Urinary bladder (tissue), 4 donors: ENCODE data around the gene CREB3L4. TPM values are rescaled to one million over a fixed set of nuclear protein-coding genes. Genes with fewer than 3 reads are reported as not detected.

Source experiments
- DNase-seq: peaks from one replicate; pipeline ENCODE4 v3.0.0-alpha.2; 2015; ENCODE audit errors: extremely low spot score
- H3K27ac ChIP-seq: one replicate; pipeline ENCODE4 v1.5.1; 2013; ENCODE audit warnings: low read depth, mild to moderate bottlenecking, moderate library complexity
- H3K36me3 ChIP-seq: one replicate; pipeline ENCODE4 v1.6.1; 2013; ENCODE audit warnings: mild to moderate bottlenecking, moderate library complexity; ENCODE audit not compliant: insufficient read depth
- H3K4me1 ChIP-seq: one replicate; pipeline ENCODE4 v1.6.1; 2013; ENCODE audit warnings: mild to moderate bottlenecking, moderate library complexity; ENCODE audit not compliant: insufficient read depth
- H3K4me3 ChIP-seq: one replicate; pipeline ENCODE4 v1.5.1; 2013; ENCODE audit warnings: low read depth, low read length
- WGBS: extraction: QIAGEN DNeasy Blood & Tissue Kit; methylation state at CpG from one replicate; pipeline ENCODE4 v1.1.7; 2013; 5-methylcytosine and 5-hydroxymethylcytosine counted together
- polyA plus RNA-seq: library from polyadenylated mRNA; stranded (reverse); fragments of 200-250 nt; gene quantifications from one replicate; pipeline ENCODE4 v1.2.3, GENCODE V29; 2013
- total RNA-seq: library from RNA; depleted of rRNA; stranded (reverse); fragments of >200 nt; gene quantifications from one replicate; pipeline ENCODE4 v1.2.3, GENCODE V29; 2014
- donor health status: healthy with polysubstance abuse.
- donor health status: healthy.

CREB3L4 gene, protein sequence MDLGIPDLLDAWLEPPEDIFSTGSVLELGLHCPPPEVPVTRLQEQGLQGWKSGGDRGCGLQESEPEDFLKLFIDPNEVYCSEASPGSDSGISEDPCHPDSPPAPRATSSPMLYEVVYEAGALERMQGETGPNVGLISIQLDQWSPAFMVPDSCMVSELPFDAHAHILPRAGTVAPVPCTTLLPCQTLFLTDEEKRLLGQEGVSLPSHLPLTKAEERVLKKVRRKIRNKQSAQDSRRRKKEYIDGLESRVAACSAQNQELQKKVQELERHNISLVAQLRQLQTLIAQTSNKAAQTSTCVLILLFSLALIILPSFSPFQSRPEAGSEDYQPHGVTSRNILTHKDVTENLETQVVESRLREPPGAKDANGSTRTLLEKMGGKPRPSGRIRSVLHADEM
- 8.7 TPM for total RNA-seq
- 12.2 TPM for polyA plus RNA-seq

DNA sequence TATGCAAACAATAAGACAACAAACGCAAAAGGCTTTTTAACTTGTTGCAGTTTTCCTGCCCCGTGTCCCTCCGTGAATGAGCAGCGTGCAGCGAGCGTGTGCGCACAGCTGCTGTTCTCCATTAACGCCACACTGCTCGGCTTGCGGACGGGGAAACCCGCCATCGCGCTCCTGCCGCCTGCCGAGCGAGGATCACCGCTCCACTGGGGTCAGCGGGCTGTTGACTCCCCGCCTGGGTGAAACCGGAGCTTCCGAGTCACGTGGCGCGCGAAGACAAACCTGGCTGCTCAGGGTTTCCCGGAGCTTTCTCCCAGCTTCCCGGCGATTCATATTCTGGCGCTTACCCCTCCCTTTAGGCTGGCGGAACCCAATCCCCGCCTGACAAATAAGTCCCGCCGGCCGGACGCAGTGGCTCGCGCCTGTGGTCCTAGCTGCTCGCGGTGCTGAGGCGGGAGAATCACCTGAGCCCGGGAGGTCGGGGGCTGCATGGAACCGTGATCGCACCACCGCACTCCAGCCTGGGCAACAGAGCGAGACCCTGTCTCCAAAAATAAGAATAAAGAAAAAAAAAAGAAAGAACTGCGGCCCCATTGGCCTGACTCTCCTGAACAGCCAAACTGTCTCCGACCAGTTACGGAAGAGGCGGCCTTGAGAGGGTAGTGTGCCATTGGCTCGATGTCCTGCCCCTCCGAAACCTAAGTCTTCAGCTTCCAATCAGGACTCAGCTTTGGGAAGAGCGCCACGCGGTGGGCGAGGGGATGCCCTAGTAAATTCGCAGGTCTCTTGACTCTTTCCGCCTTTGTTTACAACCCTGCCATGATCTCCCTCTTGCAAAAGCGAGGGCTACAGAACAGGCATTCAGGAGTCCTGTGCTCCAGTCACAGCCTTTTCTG, at the start of gene CREB3L4:
Gene CREB3L4, plus strand, starts transcription at position 796 of the 893 bp plus-strand sequence. CDS start 624 bp downstream, outside the sequence.
- WGBS: under 1% methylated on average over 60 of the region's 60 CpGs
- Histone ChIP-seq H3K36me3 (no peaks in the 10 kb centered on the region), H3K27ac (peak within 1 kb of the TSS; percentile 83), H3K4me3 (peak within 1 kb of the TSS; percentile 43), H3K4me1 (no peaks in the 10 kb centered on the region)
- DNase-seq: peak; percentile 96

DNA sequence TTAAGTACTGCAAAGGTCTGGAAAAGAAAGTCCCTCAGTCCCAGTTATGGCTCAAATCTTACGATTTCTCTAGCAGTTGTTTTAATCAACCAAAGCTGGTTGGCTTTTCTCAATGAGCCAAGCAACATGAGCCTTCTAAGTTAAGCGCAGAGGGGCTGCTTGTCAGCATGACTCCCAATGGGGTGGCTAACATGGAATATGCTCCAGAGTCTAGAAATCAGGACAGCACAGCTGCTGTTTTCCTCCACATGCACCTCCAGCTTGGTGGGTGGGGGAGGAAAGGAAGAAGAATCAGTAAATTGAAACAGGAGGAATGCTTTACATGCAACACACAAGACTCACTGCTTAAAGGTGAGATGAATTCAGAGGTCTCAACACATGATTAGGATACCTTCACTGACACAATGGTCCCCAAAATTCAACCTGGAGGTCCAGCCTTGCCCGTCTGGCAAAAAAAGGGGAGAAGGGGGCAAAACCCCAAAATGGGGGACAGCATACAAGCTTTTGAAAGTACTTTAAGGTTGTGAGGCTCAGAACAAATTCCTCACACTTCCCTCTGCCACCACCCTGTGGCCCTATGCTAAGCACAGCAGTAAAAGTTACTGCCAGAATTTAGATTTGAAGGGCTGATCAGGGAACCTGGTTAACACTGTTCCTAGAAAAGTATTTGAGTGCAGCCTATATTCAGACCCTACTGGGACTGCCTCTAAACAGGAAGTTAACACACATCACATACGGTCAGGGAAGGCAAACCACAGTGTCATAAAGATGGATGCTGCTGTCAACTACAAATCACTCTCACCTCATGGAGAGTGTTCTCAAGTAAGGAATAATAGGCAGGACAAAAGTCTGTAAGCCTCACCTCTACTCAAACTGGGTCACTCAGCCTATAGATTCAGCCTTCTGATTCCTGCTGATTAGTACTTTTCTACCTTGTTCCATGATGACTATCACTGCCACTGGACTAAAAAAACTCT, 47.5 kb upstream of the CREB3L4 start:
- 40% methylated on average over 4 of the region's 4 CpGs for WGBS
- DNase-seq: no peak
- H3K36me3 ChIP-seq: peaks cover 1% of the 10 kb centered on the region
- no peak overlapping the region for H3K27ac ChIP-seq
- peaks cover 2% of the 10 kb centered on the region for H3K4me1 ChIP-seq
- H3K4me3 ChIP-seq: no peak overlapping the region

DNA sequence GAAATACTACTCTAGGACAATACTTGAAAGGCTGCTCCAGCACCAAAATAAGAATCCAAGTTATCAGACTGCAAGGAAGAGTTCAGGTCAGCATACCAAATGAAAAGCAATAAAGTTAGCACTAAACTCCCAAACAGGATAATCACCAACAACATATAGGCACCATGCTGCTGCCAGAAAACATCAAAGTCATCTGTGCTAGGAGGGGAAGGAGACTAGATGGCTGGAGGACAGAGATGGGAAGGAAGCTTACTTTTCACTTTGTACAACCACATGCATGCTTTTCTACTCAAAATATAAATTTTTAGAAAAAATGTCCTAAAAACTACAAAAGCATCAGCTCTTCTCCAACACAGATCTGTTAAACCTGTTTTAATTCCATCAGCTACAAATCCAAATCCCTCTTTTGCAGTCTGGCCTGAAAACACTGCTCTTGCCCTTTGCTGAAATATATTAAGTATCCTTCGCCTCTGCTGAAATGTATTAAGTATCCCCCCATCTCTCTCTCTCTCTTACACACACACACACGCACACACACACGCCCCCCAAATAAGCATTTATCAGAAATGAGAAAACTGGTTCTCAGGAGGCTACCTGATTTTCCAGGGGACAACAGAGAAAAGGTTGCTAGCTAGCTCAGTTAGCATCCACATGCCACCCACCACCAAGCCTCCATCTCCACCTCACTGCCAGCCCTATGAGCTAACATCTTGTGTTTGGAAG, 46.5 kb upstream of the CREB3L4 start:
- H3K4me1 ChIP-seq: peaks cover 2% of the 10 kb centered on the region

DNA sequence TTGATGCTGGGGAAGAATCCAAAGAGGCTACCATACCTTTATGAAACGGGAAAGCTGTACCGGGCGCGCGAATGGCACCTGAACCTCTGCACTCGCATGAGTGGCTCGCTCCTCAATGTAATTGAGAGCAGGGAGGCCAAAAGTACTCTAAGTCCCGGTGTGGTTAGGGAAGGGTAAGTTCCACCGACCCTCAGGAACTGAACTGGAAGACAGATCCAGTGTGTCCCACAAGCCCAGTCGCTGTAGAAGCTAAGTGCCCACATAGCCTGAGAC, 46.0 kb upstream of the CREB3L4 start:
- Histone ChIP-seq H3K4me1 (peaks cover 2% of the 10 kb centered on the region), H3K36me3 (peaks cover 1% of the 10 kb centered on the region), H3K4me3 (peak overlapping the region; percentile 97), H3K27ac (no peak overlapping the region)
- DNase-seq: no peak
- 4% methylated on average over 10 of the region's 10 CpGs for WGBS

More for the DNA sequence above, 46.5 kb upstream of the CREB3L4 start:
- WGBS: 34% methylated on average over 3 of the region's 3 CpGs
- DNase-seq: no peak
- H3K27ac ChIP-seq: no peak overlapping the region
- H3K36me3 ChIP-seq: peaks cover 1% of the 10 kb centered on the region
- peak overlapping the region; percentile 97 for H3K4me3 ChIP-seq

DNA sequence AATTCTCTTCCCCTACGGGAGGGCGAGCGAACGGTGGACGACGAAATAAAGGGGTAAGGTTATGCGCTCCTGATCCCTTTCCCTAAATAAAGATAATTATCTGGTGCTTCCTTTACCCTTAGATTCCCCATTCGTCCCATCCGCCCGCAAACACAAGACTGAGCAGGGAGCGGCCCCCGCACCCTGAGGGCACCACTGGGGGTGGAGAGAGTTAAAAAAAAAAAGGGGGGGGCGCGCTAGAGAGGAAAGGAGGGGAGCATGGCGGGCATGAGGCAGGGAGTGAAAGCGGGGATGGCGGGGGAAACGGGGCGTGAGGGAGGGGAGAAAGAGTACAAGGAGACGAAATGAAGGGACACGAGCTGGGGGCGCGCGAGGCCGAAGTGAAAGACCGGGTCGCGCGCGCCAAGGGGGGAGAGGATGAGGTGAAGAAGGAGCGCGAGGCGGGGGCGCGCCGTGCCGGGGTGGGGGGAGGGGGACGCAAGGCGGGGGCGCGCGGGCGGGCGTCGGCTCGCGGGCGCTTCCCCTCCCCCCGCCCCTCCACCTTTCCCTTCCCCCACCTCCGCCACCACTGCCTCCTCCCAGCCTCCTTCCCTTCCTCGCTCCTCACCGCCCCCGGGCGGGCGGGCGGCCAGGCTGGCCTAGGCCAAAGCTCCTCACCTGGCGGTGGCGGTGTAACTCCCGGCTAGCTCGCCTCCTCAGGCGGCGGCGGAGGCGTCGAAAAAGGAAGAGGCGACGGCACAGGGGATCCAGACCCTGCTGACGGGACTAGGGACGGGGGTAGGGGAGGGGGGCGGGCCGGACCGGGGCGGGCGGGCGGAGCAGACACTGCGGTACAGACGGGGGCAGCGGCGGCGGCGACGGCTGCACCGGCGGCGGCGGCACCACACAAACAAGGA, 45.4 kb upstream of the CREB3L4 start:
- under 1% methylated on average over 81 of the region's 86 CpGs for WGBS
- H3K4me1 ChIP-seq: peaks cover 2% of the 10 kb centered on the region

DNA sequence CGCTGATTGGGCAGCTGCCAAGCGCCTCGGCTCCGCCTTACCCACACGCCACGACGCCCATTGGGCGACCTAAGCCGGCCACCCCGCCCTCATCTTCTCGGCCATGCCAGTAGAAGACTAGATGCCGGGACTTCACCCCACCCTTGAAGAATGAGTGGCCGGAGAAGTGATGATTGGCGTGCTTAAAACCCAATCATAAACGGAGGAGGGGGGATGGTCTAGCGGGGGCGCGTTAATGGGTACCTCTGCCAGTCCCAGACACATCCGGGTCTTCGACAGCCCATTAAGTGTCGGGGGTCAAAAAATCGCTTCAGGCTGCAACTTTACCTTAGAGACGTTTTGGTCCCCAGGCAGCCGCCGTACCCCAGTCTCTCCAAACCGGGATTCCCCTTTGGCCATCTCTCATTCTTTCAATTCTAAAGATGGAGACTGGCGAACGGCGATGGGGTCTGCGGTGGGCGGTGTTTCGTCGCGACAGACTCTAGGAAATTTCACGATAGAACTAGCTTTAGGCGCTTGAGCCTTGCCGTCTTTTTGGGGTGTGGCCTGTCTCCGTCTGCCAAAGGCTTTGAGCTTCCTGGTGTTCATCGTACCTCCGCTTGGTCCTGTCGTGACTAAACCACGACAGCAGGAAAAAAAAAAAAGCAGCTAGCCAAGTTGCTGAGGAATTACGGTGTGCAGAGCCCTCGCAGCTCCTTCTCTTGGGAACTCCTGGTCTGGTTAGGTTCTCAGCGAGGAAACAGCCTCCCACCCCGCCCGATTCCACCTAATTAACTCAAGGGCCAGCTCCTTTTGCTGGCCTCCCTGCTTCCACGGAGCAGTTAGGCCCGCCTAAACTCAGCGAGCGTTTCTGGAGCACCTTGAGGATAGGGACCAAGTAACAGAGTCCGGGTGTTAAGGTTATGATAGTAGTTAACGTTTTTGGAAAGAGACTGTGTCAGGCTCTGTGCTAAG, 44.5 kb upstream of the CREB3L4 start, which contains the start of gene GATAD2B:
Gene GATAD2B, minus strand, starts transcription at position 1 of the 954 bp plus-strand sequence. CDS start 94,625 bp downstream, outside the sequence.
- peaks cover 1% of the 10 kb centered on the region for H3K36me3 ChIP-seq
- peaks cover 2% of the 10 kb centered on the region for H3K4me1 ChIP-seq
- WGBS: under 1% methylated on average over 53 of the region's 53 CpGs
- peak within 1 kb of the TSS; percentile 79 for H3K27ac ChIP-seq
- H3K4me3 ChIP-seq: peak within 1 kb of the TSS; percentile 97
- peak; percentile 100 for DNase-seq

More for the DNA sequence above, 45.4 kb upstream of the CREB3L4 start:
- peak overlapping the region; percentile 73 for H3K27ac ChIP-seq
- peak overlapping the region; percentile 97 for H3K4me3 ChIP-seq
- peaks cover 1% of the 10 kb centered on the region for H3K36me3 ChIP-seq
- DNase-seq: no peak

DNA sequence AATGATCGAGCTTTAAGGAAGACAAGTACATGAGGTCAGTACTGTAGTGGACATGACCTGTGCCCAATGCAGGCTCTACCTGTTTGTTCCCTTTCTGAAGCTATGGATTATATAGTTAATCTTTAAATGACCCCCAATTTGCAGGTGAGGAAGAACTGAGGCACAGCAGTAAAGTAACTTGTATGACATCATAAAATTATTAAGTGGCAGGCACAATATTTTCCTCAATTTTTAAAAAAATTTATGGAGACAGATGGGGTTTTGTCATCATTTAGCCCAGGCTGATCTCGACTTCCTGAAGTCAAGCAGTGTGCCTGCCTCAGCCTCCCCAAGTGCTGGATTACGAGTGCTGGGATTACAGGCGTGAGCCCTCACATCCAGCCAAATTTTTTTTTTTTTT, 41.3 kb upstream of the CREB3L4 start:
- H3K36me3 ChIP-seq: no peaks in the 10 kb centered on the region
- 65% methylated on average over 4 of the region's 4 CpGs for WGBS
- H3K4me1 ChIP-seq: no peaks in the 10 kb centered on the region
- H3K4me3 ChIP-seq: no peak overlapping the region
- DNase-seq: no peak
- no peak overlapping the region for H3K27ac ChIP-seq

DNA sequence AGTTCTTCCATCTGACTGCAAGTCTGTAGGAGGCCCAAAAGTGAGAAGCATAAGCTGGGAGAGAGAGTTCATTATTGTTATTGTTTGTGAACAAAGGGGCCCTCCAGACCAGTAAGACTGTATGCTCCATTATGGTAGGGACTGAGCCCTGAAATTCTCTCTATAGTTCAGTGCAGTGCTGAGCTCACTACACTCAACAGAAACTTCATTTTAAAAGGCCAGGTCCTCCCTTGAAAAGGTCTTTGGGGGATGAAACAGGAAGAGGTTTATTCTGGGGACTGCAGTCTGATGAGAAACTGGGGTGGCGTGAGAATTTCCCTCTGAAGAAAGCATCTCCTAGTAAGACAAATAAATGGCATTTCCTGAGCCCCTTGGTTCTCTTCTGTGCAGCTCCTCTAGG, 39.5 kb upstream of the CREB3L4 start:
- Histone ChIP-seq H3K4me3 (no peak overlapping the region), H3K27ac (no peak overlapping the region), H3K4me1 (no peaks in the 10 kb centered on the region), H3K36me3 (peaks cover 1% of the 10 kb centered on the region)
- DNase-seq: no peak
- 74% methylated on average over 1 of the region's 1 CpG for WGBS

DNA sequence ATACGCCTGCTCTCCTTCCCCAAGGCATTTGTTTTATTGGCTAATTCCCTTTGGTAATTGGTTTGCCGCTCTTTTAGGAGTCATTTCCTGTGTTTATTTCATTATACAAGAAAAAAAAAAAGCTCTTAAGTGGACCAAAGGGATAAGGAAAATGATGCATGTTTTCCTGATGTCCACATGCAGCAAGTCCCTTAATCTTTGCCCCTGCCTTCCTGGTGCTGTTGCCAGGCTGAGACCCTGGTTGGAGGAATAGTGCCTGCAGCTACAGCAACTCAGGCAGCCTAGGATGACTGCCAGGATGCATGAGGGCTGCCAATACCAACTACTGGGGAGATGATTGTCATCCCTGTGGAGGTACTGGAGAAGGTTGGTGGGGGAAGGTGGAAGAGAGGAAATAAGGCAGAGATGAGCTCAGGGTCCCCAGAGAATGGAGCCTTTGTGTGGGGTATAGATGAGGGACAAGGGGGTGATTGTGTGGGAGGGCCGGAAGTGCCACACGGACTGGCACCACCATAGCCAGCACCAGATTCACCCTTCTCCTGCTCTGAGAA, 38.8 kb upstream of the CREB3L4 start:
- Histone ChIP-seq H3K4me3 (no peak overlapping the region), H3K36me3 (peaks cover 2% of the 10 kb centered on the region), H3K4me1 (no peaks in the 10 kb centered on the region), H3K27ac (no peak overlapping the region)
- no peak for DNase-seq
- 52% methylated on average over 4 of the region's 4 CpGs for WGBS

DNA sequence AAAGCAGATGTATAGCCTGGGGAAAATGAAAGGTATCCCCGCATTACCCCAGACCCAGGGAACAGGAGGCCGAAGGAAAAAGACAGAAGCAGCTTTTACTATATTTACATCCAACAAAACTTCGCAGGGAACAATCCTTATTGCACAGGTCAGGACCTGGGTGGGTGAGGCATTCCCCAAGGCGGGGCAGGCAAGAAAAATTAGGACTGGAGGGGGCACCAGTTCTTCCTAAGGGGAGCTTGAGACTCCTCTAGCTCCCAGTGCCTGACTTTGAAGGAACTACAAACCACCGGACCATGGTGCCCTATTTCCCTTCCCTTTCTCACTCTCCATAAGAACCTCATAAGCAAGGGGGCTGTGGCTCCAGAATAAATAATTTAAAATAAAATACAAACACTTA, 38.3 kb upstream of the CREB3L4 start:
- H3K36me3 ChIP-seq: peaks cover 2% of the 10 kb centered on the region
- no peak for DNase-seq
- 82% methylated on average over 5 of the region's 5 CpGs for WGBS

More for the DNA sequence above, 38.3 kb upstream of the CREB3L4 start:
- no peak overlapping the region for H3K27ac ChIP-seq
- H3K4me3 ChIP-seq: no peak overlapping the region
- no peaks in the 10 kb centered on the region for H3K4me1 ChIP-seq
